Left ventricle myocardium inferior (tissue), 1 donor: ENCODE results near the gene MRPL28. TPM values are rescaled to one million over a fixed set of nuclear protein-coding genes. Genes with fewer than 3 reads are reported as not detected.
"Not testable (repeated sequence)": the region's sequence is repeated elsewhere in the genome, so short reads cannot be mapped to it uniquely, and the experiment has no call there.

Source experiments
- DNase-seq: peaks from one replicate; pipeline ENCODE4 v3.0.0-alpha.2; 2020
- H3K27ac ChIP-seq: fragments of 200-600 bp; replicated peaks from 2 replicates; pipeline ENCODE4 v1.8.0; 2021
- H3K27me3 ChIP-seq: fragments of 200-600 bp; 2 replicates; pipeline ENCODE4 v1.8.0; 2021; ENCODE audit warnings: low read depth
- H3K36me3 ChIP-seq: fragments of 200-600 bp; 2 replicates; pipeline ENCODE4 v1.8.0; 2021
- H3K4me1 ChIP-seq: fragments of 200-600 bp; 2 replicates; pipeline ENCODE4 v1.8.0; 2021
- H3K4me3 ChIP-seq: fragments of 200-600 bp; 2 replicates; pipeline ENCODE4 v1.8.0; 2021; ENCODE audit warnings: mild to moderate bottlenecking, moderate library complexity
- H3K9me3 ChIP-seq: fragments of 200-600 bp; replicated peaks from 2 replicates; pipeline ENCODE4 v1.8.0; 2021
- CTCF ChIP-seq: fragments of 200-600 bp; IDR thresholded peaks from 2 replicates; pipeline ENCODE4 v1.8.0; 2021; ENCODE audit warnings: antibody characterized with exemption, mild to moderate bottlenecking, borderline replicate concordance
- intact Hi-C: fragments of 100-400 bp; cut with micrococcal nuclease; formaldehyde crosslinking; loops from one replicate; pipeline ENCODE4 v1.11.0; 2022
- long read RNA-seq: library from polyadenylated mRNA; unstranded; transcript quantifications from one replicate; pipeline ENCODE4 v2.0.0, GENCODE V29; 2021
- total RNA-seq: library from RNA; stranded (reverse); fragmentation: NEBNext Ultra II Directional; extraction: Animal tissue kit (Norgen Biotek cat#: 25700); gene quantifications from one replicate; pipeline ENCODE4 v1.2.1, GENCODE V29; 2021
- donor health status: DM: no; HTN: yes; CAD: no; lungs with severe emphysema.

The MRPL28 gene
- 76.1 TPM for total RNA-seq
- long read RNA-seq, transcript MRPL28-201 (6 exons, 1,098 nt): major isoform, 63 of 117 reads
- long read RNA-seq, partial matches to known transcripts: 30 of 117 reads
- long read RNA-seq, other reads (novel, unspliced or antisense): 19 of 117 reads

- Histone ChIP-seq H3K9me3 (no peaks in the 10 kb centered on the region), H3K4me3 (peak within 1 kb of the TSS; percentile 65), H3K4me1 (peaks cover 23% of the 10 kb centered on the region), H3K36me3 (peaks cover 66% of the 10 kb centered on the region), H3K27ac (peak within 1 kb of the TSS; percentile 81), H3K27me3 (no peaks in the 10 kb centered on the region)
- no peak for TF ChIP-seq CTCF
- intact Hi-C loops: no loop called here
- peak; percentile 95 for DNase-seq
Observed at GRCh38 chr16:370443-370842, at the start of gene MRPL28. Gene MRPL28 (minus strand): TSS chr16:370538. CDS start chr16:370218, 320 bp downstream.

DNA sequence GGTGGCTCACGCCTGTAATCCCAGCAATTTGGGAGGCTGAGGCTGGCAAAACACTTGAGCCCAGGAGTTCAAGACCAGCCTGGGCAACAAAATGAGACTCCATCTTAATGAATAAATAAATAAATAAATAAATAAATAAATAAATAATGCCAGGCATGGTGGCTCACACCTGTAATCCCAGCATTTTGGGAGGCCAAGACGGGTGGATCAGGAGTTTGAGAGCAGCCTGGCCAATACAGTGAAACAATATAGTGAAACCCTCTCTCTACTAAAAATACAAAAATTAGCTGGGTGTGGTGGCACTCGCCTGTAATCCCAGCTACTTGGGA, 44.8 kb upstream of the MRPL28 start:
- intact Hi-C loops, H3K27me3 ChIP-seq, H3K4me3 ChIP-seq, H3K4me1 ChIP-seq, H3K9me3 ChIP-seq, DNase-seq, H3K27ac ChIP-seq: not testable (repeated sequence)
- H3K36me3 ChIP-seq: peaks cover 18% of the 10 kb centered on the region

GRCh38 chr16:414395-415169, 44.2 kb upstream of the MRPL28 start:
- Histone ChIP-seq H3K36me3 (peaks cover 18% of the 10 kb centered on the region), H3K4me1 (no peaks in the 10 kb centered on the region), H3K4me3 (no peak overlapping the region), H3K27ac (no peak overlapping the region), H3K27me3 (no peaks in the 10 kb centered on the region), H3K9me3 (no peaks in the 10 kb centered on the region)
- no peak for DNase-seq
- intact Hi-C loops: no loop called here
- no peak for TF ChIP-seq CTCF

GRCh38 chr16:411576-412265, 41.4 kb upstream of the MRPL28 start:
- Histone ChIP-seq H3K36me3 (peaks cover 18% of the 10 kb centered on the region), H3K4me3 (no peak overlapping the region), H3K27ac (no peak overlapping the region), H3K9me3 (no peaks in the 10 kb centered on the region), H3K27me3 (no peaks in the 10 kb centered on the region), H3K4me1 (no peaks in the 10 kb centered on the region)
- intact Hi-C loops: no loop called here
- no peak for DNase-seq
- TF ChIP-seq CTCF: no peak

DNA sequence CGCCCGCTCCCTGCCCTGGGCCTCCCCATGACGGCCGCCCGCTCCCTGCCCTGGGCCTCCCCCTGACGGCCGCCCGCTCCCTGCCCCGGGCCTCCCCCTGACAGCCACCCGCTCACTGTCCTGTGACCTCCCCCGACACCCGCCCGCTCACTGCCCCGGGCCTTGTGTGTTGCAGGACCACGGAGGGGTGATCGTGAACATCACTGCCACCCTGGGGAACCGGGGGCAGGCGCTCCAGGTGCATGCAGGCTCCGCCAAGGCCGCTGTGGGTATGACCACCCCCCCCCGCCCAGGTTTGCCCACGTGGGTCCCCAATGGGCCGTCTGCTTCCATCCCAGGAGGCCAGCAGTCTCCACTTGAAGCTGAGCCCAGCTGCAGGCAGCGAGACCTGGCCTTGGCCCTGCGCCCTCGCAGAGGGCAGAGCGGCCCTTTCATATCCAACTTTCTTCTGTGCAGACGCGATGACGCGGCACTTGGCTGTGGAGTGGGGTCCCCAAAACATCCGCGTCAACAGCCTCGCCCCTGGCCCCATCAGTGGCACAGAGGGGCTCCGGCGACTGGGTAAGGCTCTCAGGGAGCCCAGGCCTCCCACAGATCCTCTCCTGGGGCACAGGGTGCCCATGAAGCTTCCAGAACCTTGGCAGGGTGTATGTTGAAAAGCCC, 40.3 kb upstream of the MRPL28 start:
- Histone ChIP-seq H3K9me3 (no peaks in the 10 kb centered on the region), H3K4me3 (no peak overlapping the region), H3K27ac (no peak overlapping the region), H3K4me1 (no peaks in the 10 kb centered on the region), H3K36me3 (peaks cover 18% of the 10 kb centered on the region), H3K27me3 (no peaks in the 10 kb centered on the region)
- TF ChIP-seq CTCF: no peak
- intact Hi-C loops: no loop called here
- DNase-seq: no peak
